Caco-2 (cell line): ENCODE measurements around the gene CRYGN. TPM values are rescaled to one million over a fixed set of nuclear protein-coding genes. Genes with fewer than 3 reads are reported as not detected.
A peak's percentile ranks its signal among the peaks of the same experiment; 100 is the strongest.

Experiments used
- BruUV-seq: library from RNA; stranded (reverse); fragments of 400-500 nt; replicated peaks from 2 replicates; lab custom pipeline; 2021; lab: Mats Ljungman, UMichigan
- CTCF ChIA-PET: fragments of 300-600 bp; sonication (Branson Sonifier 250); formaldehyde crosslinking; loops from one replicate; lab custom pipeline; 2022; ENCODE audit warnings: antibody characterized with exemption; lab: Charles Lee
- POLR2A ChIA-PET: fragments of 300-600 bp; sonication (Branson Sonifier 250); formaldehyde crosslinking; loops from one replicate; lab custom pipeline; 2022; ENCODE audit warnings: antibody characterized with exemption; lab: Charles Lee
- DNase-seq, 2 experiments: peaks; one replicate each; pipeline versions ENCODE4 v3.0.0 to v3.0.0-alpha.2; 2020 to 2022
- H3K27me3 ChIP-seq: replicated peaks from 2 replicates; pipeline ENCODE4 v1.6.0; 2011; ENCODE audit warnings: low read length; ENCODE audit not compliant: control insufficient read depth, insufficient read depth
- H3K36me3 ChIP-seq: 2 replicates; pipeline ENCODE4 v1.5.1; 2011; ENCODE audit warnings: low read length; ENCODE audit not compliant: control insufficient read depth, insufficient read depth
- H3K4me1 ChIP-seq: fragments of 250-450 bp; sonication (Bioruptor Pico); 2 replicates; pipeline ENCODE4 v1.5.1; 2020; ENCODE audit warnings: mild to moderate bottlenecking
- H3K4me3 ChIP-seq: 2 replicates; pipeline ENCODE4 v1.5.1; 2011; ENCODE audit warnings: low read depth, mild to moderate bottlenecking, control low read depth, low read length
- H3K9me3 ChIP-seq: fragments of 250-450 bp; sonication (Bioruptor Pico); 2 replicates; pipeline ENCODE4 v1.5.1; 2020; ENCODE audit warnings: mild to moderate bottlenecking, moderate library complexity
- H3K27ac Mint-ChIP-seq: one replicate; pipeline ENCODE4 v1.8.0; 2022; ENCODE audit warnings: mixed read lengths; ENCODE audit not compliant: unreplicated experiment
- H3K27me3 Mint-ChIP-seq: one replicate; pipeline ENCODE4 v1.8.0; 2022; ENCODE audit warnings: mixed read lengths; ENCODE audit not compliant: insufficient read depth, unreplicated experiment
- H3K36me3 Mint-ChIP-seq: one replicate; pipeline ENCODE4 v1.8.0; 2022; ENCODE audit warnings: mild to moderate bottlenecking, mixed read lengths; ENCODE audit not compliant: insufficient read depth, unreplicated experiment
- H3K4me1 Mint-ChIP-seq: one replicate; pipeline ENCODE4 v1.8.0; 2022; ENCODE audit warnings: low read depth, mixed read lengths; ENCODE audit not compliant: unreplicated experiment
- H3K4me3 Mint-ChIP-seq: one replicate; pipeline ENCODE4 v1.8.0; 2022; ENCODE audit warnings: mild to moderate bottlenecking, moderate library complexity, mixed read lengths; ENCODE audit not compliant: unreplicated experiment
- H3K9me3 Mint-ChIP-seq: one replicate; pipeline ENCODE4 v1.8.0; 2022; ENCODE audit warnings: mixed read lengths; ENCODE audit not compliant: unreplicated experiment
- intact Hi-C: fragments of 100-400 bp; cut with micrococcal nuclease; formaldehyde crosslinking; loops from one replicate; pipeline ENCODE4 v1.10.0; 2022; ENCODE audit not compliant: unreplicated experiment
- total RNA-seq: library from RNA; stranded (reverse); gene quantifications from 2 replicates; pipeline ENCODE4 v1.2.3, GENCODE V29; 2022
- TF ChIP-seq, protein P1 (sequence below), 2 experiments: fragments of 200-600 bp in 1 of 2; IDR thresholded peaks; 1 replicate in 1 of 2; 2 replicates in 1 of 2; pipeline versions ENCODE4 v1.5.1 to v1.8.0; 2011 to 2022; ENCODE audit warnings: antibody characterized with exemption in 1 of 2, control low read depth in 1 of 2, inconsistent platforms in 1 of 2, low read depth in 1 of 2, low read length in 1 of 2, mild to moderate bottlenecking in 1 of 2, moderate library complexity in 1 of 2; ENCODE audit not compliant: insufficient read depth in 1 of 2, severe bottlenecking in 1 of 2, unreplicated experiment in 1 of 2

Gene CRYGN
- total RNA-seq, 1 experiment from 2014 or later: not detected

DNA sequence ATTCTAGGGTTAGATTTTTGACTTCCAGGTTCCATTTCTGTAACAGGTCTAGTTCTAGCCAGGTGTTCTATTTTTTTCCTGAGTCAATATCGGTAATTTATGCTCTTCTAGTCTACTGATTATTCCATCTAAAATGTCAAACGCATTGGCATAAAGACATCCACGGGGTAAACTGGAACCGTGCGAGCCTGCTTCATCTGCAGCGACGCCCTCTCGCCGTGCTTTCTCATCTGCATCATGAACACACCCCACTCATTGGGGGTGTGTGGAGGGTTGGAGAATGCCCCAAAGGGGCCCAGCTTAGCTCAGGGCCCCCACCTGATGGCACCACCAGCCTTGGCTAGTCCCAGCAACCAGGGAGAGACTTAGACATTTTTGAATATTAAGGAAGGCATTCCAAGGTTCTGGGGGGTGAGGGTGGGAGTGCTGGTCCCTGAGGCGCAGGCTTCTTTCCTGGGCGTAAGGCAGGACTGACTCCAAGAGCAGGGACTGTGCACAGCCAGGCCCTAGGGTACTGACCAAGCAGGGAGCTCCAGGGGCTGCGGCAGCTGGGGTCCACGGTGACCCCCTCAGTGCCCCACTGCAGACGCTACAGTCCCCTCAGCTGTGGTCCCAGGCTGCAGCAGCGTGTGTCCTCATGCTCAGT is 12.9 kb upstream of the CRYGN start:
- Mint-ChIP-seq H3K4me1 (no peaks in the 10 kb centered on the region), H3K9me3 (no peaks in the 10 kb centered on the region), H3K4me3 (no peak overlapping the region), H3K36me3 (peaks cover 11% of the 10 kb centered on the region), H3K27me3 (no peaks in the 10 kb centered on the region), H3K27ac (no peak overlapping the region)
- Histone ChIP-seq H3K4me1 (no peaks in the 10 kb centered on the region), H3K27me3 (no peaks in the 10 kb centered on the region), H3K36me3 (no peaks in the 10 kb centered on the region), H3K4me3 (no peak overlapping the region), H3K9me3 (no peaks in the 10 kb centered on the region)
- intact Hi-C loops: no loop called here
- DNase-seq: peak in 1 of 2 experiments; percentile 2
- ChIA-PET CTCF (interaction anchor here (1.4 kb wide), 1 partner anchor 84 kb away, joined by 3 read pairs; no protein-coding TSS in a partner anchor), POLR2A (no interaction called here)
- no TSS peak for BruUV-seq
- TF ChIP-seq, protein P1, sequence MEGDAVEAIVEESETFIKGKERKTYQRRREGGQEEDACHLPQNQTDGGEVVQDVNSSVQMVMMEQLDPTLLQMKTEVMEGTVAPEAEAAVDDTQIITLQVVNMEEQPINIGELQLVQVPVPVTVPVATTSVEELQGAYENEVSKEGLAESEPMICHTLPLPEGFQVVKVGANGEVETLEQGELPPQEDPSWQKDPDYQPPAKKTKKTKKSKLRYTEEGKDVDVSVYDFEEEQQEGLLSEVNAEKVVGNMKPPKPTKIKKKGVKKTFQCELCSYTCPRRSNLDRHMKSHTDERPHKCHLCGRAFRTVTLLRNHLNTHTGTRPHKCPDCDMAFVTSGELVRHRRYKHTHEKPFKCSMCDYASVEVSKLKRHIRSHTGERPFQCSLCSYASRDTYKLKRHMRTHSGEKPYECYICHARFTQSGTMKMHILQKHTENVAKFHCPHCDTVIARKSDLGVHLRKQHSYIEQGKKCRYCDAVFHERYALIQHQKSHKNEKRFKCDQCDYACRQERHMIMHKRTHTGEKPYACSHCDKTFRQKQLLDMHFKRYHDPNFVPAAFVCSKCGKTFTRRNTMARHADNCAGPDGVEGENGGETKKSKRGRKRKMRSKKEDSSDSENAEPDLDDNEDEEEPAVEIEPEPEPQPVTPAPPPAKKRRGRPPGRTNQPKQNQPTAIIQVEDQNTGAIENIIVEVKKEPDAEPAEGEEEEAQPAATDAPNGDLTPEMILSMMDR (IDR thresholded peaks at IDR 0.05; ENCODE audit: insufficient read depth in 1 of 2, low read depth in 1 of 2, low read length in 1 of 2, severe bottlenecking in 1 of 2, unreplicated experiment in 1 of 2): no peak

DNA sequence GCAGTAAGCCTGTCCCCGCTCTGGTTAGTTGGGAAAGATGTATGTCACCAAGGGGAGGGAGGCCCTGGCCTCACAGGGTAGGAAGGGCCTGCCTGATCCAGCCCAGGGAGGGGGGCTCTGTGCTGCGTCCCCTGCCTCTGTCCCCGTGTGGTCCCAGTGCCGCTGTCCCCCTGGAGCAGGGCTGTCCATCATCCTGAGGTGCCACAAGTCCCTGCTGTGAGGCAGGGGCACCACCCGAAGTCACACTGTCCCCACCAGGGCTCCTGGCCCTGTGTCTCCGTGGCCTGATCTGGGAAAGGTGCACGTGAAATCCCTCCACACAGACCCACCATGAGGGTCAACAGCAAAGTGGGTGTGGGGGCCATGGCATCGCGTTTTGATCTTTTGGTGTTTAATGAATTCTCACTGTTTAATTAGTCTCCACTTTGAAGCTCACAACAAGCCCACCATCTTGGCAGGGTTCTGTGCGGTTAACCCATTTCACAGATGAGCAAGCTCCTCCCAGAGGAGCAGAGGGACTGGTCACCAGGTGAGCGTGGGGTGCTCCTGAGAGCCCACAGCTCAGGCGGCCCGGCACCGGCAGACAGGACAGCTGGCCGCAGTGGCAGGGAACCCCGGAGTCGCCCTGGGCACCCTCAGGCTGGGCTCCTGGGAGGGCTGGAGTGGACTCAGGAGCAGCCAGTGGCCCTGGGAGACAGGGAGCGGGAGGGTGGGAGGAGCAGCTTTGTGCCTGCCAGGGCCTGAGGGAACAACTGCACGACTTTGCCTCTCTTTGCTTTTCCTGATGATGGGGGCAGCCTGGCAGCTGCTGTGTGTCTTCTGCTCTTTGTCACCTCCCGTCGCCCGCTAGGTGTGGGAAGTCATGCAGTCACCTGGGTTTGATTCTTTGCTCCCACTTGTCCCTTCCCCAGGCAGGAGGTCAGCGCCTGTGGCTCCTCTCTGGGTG is 12.0 kb upstream of the CRYGN start:
- no peaks in the 10 kb centered on the region for H3K36me3 ChIP-seq
- H3K9me3 Mint-ChIP-seq: no peaks in the 10 kb centered on the region
- no peak overlapping the region for H3K4me3 ChIP-seq
- no peaks in the 10 kb centered on the region for H3K27me3 ChIP-seq
- H3K9me3 ChIP-seq: no peaks in the 10 kb centered on the region
- ChIA-PET POLR2A (no interaction called here), CTCF (interaction anchor here (1.4 kb wide), 1 partner anchor 83 kb away, joined by 3 read pairs; no protein-coding TSS in a partner anchor)
- no peaks in the 10 kb centered on the region for H3K27me3 Mint-ChIP-seq
- intact Hi-C loops: no loop called here
- DNase-seq: peak in 1 of 2 experiments; percentile 21
- no peaks in the 10 kb centered on the region for H3K4me1 Mint-ChIP-seq
- peaks cover 2% of the 10 kb centered on the region for H3K36me3 Mint-ChIP-seq
- TF ChIP-seq, protein P1 (IDR thresholded peaks at IDR 0.05; ENCODE audit: insufficient read depth in 1 of 2, low read depth in 1 of 2, low read length in 1 of 2, severe bottlenecking in 1 of 2, unreplicated experiment in 1 of 2): no peak
- H3K4me3 Mint-ChIP-seq: no peak overlapping the region
- no TSS peak for BruUV-seq
- no peak overlapping the region for H3K27ac Mint-ChIP-seq
- no peaks in the 10 kb centered on the region for H3K4me1 ChIP-seq

DNA sequence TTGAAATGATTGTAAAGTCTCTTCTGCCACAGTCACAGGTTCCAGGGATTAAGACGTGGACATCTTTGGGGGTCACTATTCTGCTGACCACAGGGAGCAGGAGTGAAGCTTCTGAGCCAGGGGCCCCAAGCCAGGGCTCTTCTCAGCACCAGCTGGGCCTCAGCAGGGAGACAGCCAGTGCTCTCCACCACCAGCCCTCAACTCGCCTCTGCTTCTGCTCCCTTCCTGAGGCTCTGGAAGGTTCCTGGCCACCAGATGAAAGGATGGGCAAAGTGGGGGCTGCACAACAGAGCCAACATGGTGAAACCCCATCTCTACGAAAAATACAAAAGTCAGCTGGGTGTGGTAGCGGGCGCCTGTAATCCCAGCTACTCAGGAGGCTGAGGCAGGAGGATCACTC is 11.2 kb upstream of the CRYGN start:
- TF ChIP-seq, protein P1 (IDR thresholded peaks at IDR 0.05; ENCODE audit: insufficient read depth in 1 of 2, low read depth in 1 of 2, low read length in 1 of 2, severe bottlenecking in 1 of 2, unreplicated experiment in 1 of 2): no peak
- H3K4me1 Mint-ChIP-seq: peaks cover 3% of the 10 kb centered on the region
- no peak overlapping the region for H3K27ac Mint-ChIP-seq
- H3K27me3 Mint-ChIP-seq: no peaks in the 10 kb centered on the region
- no peak overlapping the region for H3K4me3 Mint-ChIP-seq
- peak in 1 of 2 experiments; percentile 12 for DNase-seq
- no peaks in the 10 kb centered on the region for H3K36me3 Mint-ChIP-seq
- CTCF ChIA-PET: interaction anchor here (0.7 kb wide), 1 partner anchor 217 kb away, joined by 3 read pairs; no protein-coding TSS in a partner anchor
- POLR2A ChIA-PET: no interaction called here
- Histone ChIP-seq H3K36me3 (no peaks in the 10 kb centered on the region), H3K4me1 (no peaks in the 10 kb centered on the region), H3K9me3 (no peaks in the 10 kb centered on the region), H3K27me3 (no peaks in the 10 kb centered on the region), H3K4me3 (no peak overlapping the region)
- intact Hi-C loops: no loop called here
- no TSS peak for BruUV-seq
- no peaks in the 10 kb centered on the region for H3K9me3 Mint-ChIP-seq
